ENCODE measurements around the gene KRTAP4-16.

GRCh38 chr17:41149652-41149985, 47.6 kb upstream of the KRTAP4-16 start, which contains the start of gene KRTAP4-5:
- TF ChIP-seq CTCF (IDR thresholded peaks at IDR 0.05) (no peak), EZH2 (IDR thresholded peaks at IDR 0.05; ENCODE audit: borderline replicate concordance, insufficient read depth, low read depth, low read length, poor library complexity, severe bottlenecking) (no peak)

Data from B cell (primary cell).